Measurements from ENCODE around the gene OR5AK2.
"Not testable (repeated sequence)": the region's sequence is repeated elsewhere in the genome, so short reads cannot be mapped to it uniquely, and the experiment has no call there.

Gene OR5AK2, protein sequence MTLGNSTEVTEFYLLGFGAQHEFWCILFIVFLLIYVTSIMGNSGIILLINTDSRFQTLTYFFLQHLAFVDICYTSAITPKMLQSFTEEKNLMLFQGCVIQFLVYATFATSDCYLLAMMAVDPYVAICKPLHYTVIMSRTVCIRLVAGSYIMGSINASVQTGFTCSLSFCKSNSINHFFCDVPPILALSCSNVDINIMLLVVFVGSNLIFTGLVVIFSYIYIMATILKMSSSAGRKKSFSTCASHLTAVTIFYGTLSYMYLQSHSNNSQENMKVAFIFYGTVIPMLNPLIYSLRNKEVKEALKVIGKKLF

DNA sequence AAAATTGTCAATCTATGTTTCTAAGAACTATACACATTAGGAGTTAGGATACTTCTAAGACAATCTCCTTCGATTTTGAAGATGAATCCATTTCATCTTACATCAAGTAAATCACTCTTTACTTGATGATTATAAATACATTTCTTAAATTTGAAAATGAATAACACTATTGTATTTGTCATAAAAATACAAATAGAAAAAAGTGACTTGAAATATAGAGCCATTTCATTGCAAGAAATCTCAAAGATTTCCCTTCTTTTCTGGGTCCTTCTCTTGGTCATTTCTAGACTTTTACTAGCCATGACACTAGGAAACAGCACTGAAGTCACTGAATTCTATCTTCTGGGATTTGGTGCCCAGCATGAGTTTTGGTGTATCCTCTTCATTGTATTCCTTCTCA is at the start of gene OR5AK2:
TSS of gene OR5AK2 (plus strand) at position 301 of the 400 bp plus-strand sequence. CDS start at position 301, 0 bp downstream.
- Histone ChIP-seq H3K4me1 (ENCODE audit: insufficient read depth, low read length) (no peaks in the 10 kb centered on the region), H3K9ac (ENCODE audit: low read depth, low read length) (no peak within 1 kb of the TSS), H3K4me3 (ENCODE audit: low read length) (no peak within 1 kb of the TSS), H3K27ac (ENCODE audit: low read length) (no peak within 1 kb of the TSS), H3K27me3 (ENCODE audit: insufficient read depth, low read length) (no peaks in the 10 kb centered on the region), H3K36me3 (ENCODE audit: insufficient read depth, low read depth, low read length) (no peaks in the 10 kb centered on the region), H3K9me3 (ENCODE audit: insufficient read depth, low read depth, low read length) (peaks cover under 1% of the 10 kb centered on the region; the same call in 1 of the 2 replicates)

DNA sequence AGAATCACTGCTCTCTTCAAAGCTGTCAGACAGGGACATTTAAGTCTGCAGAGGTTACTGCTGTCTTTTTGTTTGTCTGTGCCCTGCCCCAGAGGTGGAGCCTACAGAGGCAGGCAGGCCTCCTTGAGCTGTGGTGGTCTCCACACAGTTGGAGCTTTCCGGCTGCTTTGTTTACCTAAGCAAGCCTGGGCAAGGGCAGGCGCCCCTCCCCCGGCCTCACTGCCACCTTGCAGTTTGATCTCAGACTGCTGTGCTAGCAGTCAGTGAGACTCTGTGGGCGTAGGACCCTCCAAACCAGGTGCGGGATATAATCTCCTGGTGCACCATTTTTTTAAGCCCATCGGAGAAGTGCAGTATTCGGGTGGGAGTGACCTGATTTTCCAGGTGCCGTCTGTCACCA is 43.2 kb upstream of the OR5AK2 start:
- not testable (repeated sequence) for H3K9ac ChIP-seq (ENCODE audit: low read depth, low read length); H3K27ac ChIP-seq (ENCODE audit: low read length); H3K4me1 ChIP-seq (ENCODE audit: insufficient read depth, low read length); H3K36me3 ChIP-seq (ENCODE audit: insufficient read depth, low read depth, low read length); H3K4me3 ChIP-seq (ENCODE audit: low read length); H3K27me3 ChIP-seq (ENCODE audit: insufficient read depth, low read length)
- peaks cover 21% of the 10 kb centered on the region; the same call in 1 of the 2 replicates for H3K9me3 ChIP-seq (ENCODE audit: insufficient read depth, low read depth, low read length)

DNA sequence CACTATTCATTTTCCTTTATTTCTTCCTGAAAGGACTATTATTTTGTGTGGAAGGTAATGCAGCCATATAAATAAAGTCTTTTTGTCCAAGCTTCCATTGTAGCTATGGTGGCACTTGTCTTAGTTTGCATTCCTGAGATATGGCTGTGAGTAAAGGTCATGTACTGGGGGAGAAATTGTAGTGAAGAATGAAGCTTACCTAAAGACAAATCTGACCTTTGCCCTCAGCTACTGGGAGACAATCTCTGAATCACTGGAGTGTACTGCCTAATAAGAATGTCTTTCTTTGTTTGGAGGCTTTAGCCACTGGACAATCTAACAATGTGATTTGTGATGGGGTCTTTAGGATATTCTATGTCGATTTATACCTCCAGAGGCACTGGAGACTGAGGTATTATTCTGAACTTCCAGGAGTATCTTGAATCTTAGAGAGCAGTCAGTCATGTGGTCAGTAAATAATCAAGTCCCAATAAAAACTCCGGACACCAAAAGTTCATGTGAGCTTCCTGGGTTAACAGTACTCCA is 39.7 kb upstream of the OR5AK2 start:
- Histone ChIP-seq H3K27ac (ENCODE audit: low read length) (no peak overlapping the region), H3K27me3 (ENCODE audit: insufficient read depth, low read length) (no peaks in the 10 kb centered on the region), H3K4me1 (ENCODE audit: insufficient read depth, low read length) (no peaks in the 10 kb centered on the region), H3K4me3 (ENCODE audit: low read length) (no peak overlapping the region), H3K9ac (ENCODE audit: low read depth, low read length) (no peak overlapping the region), H3K36me3 (ENCODE audit: insufficient read depth, low read depth, low read length) (no peaks in the 10 kb centered on the region), H3K9me3 (ENCODE audit: insufficient read depth, low read depth, low read length) (peaks cover 34% of the 10 kb centered on the region; the same call in 1 of the 2 replicates)

DNA sequence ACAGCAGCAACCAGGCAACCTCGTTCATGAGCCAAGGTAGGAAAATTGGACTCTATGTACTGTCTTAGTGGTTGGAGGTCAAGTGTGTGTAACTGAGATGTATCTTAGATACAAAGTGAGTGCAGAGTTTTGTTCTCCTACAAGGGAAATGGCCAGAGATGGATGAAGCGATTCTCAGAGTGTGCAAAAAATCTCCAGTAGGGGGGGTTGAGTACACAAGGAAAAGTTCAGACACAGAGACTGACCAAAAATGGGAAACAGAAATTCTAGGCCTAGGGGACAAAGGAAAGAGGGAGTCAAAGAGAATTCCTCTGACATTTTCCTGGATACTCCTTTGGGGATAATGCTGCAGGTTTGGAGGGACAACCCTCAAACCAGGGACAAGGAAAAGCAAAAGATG is 38.2 kb upstream of the OR5AK2 start:
- Histone ChIP-seq H3K27ac (ENCODE audit: low read length) (no peak overlapping the region), H3K4me3 (ENCODE audit: low read length) (no peak overlapping the region), H3K36me3 (ENCODE audit: insufficient read depth, low read depth, low read length) (no peaks in the 10 kb centered on the region), H3K27me3 (ENCODE audit: insufficient read depth, low read length) (no peaks in the 10 kb centered on the region), H3K9me3 (ENCODE audit: insufficient read depth, low read depth, low read length) (peaks cover 34% of the 10 kb centered on the region; the same call in 1 of the 2 replicates), H3K4me1 (ENCODE audit: insufficient read depth, low read length) (no peaks in the 10 kb centered on the region), H3K9ac (ENCODE audit: low read depth, low read length) (no peak overlapping the region)

DNA sequence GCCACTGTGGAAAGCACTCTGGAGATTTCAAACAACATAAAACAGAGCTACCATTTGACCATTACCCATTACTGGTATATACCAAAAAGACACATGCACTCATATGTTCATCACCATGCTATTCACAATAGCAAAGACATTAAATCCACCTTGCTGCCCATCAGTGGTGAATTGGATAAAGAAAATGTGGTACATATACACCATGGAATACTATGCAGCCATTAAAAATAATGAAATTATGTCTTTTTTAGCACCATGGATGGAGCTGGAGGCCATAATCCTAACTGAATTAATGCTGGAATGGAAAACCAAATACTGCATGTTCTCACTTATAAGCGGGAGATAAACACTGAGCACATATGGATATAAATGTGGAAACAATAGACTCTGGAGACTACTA is 34.8 kb upstream of the OR5AK2 start:
- H3K4me1 ChIP-seq (ENCODE audit: insufficient read depth, low read length); H3K36me3 ChIP-seq (ENCODE audit: insufficient read depth, low read depth, low read length); H3K27ac ChIP-seq (ENCODE audit: low read length); H3K9ac ChIP-seq (ENCODE audit: low read depth, low read length); H3K4me3 ChIP-seq (ENCODE audit: low read length); H3K27me3 ChIP-seq (ENCODE audit: insufficient read depth, low read length): not testable (repeated sequence)
- peaks cover 19% of the 10 kb centered on the region; the same call in 1 of the 2 replicates for H3K9me3 ChIP-seq (ENCODE audit: insufficient read depth, low read depth, low read length)

DNA sequence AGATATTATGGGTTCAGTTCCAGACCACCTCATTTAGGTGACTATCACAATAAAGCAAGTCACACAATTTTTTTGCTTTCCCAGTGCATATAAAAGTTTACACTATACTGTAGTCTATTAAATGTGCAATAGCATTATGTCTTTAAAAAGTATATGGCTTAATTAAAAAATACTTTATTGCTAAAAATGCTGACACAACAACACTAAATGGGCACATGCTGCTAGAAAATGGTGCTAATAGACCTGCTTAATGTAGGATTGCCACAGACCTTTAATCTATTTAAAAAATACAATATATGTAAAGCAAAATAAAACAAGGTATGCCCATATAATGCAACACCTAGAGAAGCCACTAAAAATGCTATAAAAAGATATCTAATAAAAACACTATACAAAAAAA is 27.1 kb upstream of the OR5AK2 start:
- Histone ChIP-seq H3K9ac (ENCODE audit: low read depth, low read length) (no peak overlapping the region), H3K36me3 (ENCODE audit: insufficient read depth, low read depth, low read length) (no peaks in the 10 kb centered on the region)

DNA sequence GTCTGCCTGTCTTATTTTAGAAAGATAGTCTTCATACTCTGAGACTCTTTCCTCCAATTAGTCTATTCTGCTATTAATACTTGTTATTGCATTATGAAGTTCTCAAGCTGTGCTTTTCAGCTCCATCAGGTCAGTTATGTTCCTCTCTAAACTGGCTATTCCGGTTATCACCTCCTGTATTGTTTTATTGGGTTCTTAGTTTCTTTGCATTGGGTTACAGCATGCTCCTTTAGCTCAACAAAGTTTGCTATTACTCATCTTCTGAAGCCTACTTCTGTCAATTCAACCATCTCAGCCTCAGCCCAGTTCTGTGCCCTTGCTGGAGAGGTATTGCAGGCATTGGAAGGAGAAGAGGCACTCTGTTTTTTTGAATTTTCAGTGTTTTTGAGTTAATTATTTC is 21.0 kb upstream of the OR5AK2 start:
- H3K27me3 ChIP-seq (ENCODE audit: insufficient read depth, low read length) = no peaks in the 10 kb centered on the region
- H3K9ac ChIP-seq (ENCODE audit: low read depth, low read length) = no peak overlapping the region
- no peak overlapping the region for H3K4me3 ChIP-seq (ENCODE audit: low read length)
- no peaks in the 10 kb centered on the region for H3K36me3 ChIP-seq (ENCODE audit: insufficient read depth, low read depth, low read length)
- H3K27ac ChIP-seq (ENCODE audit: low read length) = no peak overlapping the region
- no peaks in the 10 kb centered on the region for H3K4me1 ChIP-seq (ENCODE audit: insufficient read depth, low read length)
- H3K9me3 ChIP-seq (ENCODE audit: insufficient read depth, low read depth, low read length) = no peaks in the 10 kb centered on the region

More for the DNA sequence above, 27.1 kb upstream of the OR5AK2 start:
- Histone ChIP-seq H3K9me3 (ENCODE audit: insufficient read depth, low read depth, low read length) (no peaks in the 10 kb centered on the region; the same call in 1 of the 2 replicates), H3K4me3 (ENCODE audit: low read length) (no peak overlapping the region), H3K4me1 (ENCODE audit: insufficient read depth, low read length) (no peaks in the 10 kb centered on the region), H3K27ac (ENCODE audit: low read length) (no peak overlapping the region), H3K27me3 (ENCODE audit: insufficient read depth, low read length) (no peaks in the 10 kb centered on the region)

DNA sequence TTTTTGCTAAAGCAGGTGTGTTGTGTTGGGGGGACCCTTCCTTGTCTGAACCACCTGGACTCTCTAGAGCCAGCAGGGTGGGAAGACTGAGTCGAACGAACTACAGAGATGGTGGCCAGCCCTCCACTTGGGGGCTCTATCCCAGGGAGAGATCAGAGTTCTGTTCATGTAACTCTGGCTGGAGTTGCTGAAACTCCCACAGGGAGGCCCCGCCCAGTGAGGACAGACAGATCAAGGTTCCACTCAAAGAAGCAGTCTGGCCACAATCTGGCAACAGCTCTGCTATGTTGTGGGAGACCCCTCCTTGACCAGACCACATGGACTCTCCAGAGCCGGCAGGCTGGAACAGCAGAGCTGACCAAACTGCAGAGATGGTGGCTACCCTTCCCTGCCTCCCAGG is 20.2 kb upstream of the OR5AK2 start:
- no peaks in the 10 kb centered on the region for H3K27me3 ChIP-seq (ENCODE audit: insufficient read depth, low read length)
- H3K4me1 ChIP-seq (ENCODE audit: insufficient read depth, low read length) = no peaks in the 10 kb centered on the region
- H3K9me3 ChIP-seq (ENCODE audit: insufficient read depth, low read depth, low read length) = no peaks in the 10 kb centered on the region
- no peak overlapping the region for H3K4me3 ChIP-seq (ENCODE audit: low read length)
- no peak overlapping the region for H3K27ac ChIP-seq (ENCODE audit: low read length)
- H3K9ac ChIP-seq (ENCODE audit: low read depth, low read length) = no peak overlapping the region
- no peaks in the 10 kb centered on the region for H3K36me3 ChIP-seq (ENCODE audit: insufficient read depth, low read depth, low read length)

DNA sequence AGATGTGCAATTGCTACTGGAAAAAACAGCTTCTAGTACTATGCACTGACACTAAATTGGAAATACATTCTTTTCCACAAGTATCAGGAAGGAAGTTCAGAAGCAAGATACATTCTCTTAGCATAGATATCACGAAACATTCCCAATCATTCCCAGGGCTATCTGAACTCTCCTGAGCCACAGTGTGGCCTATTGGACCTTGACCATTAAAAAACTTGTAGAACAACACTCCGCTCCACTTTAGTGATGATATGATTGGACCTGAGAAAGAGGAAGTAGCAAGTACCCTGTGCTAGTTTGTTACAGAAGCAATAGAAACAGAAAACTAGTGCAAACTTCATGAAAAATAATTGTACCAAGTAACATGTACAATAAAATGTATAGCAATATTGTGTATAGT is 11.4 kb upstream of the OR5AK2 start:
- H3K9ac ChIP-seq (ENCODE audit: low read depth, low read length) = no peak overlapping the region
- H3K4me1 ChIP-seq (ENCODE audit: insufficient read depth, low read length) = no peaks in the 10 kb centered on the region
- H3K4me3 ChIP-seq (ENCODE audit: low read length) = no peak overlapping the region
- no peaks in the 10 kb centered on the region for H3K36me3 ChIP-seq (ENCODE audit: insufficient read depth, low read depth, low read length)
- H3K9me3 ChIP-seq (ENCODE audit: insufficient read depth, low read depth, low read length) = no peaks in the 10 kb centered on the region
- H3K27ac ChIP-seq (ENCODE audit: low read length) = no peak overlapping the region
- no peaks in the 10 kb centered on the region for H3K27me3 ChIP-seq (ENCODE audit: insufficient read depth, low read length)

DNA sequence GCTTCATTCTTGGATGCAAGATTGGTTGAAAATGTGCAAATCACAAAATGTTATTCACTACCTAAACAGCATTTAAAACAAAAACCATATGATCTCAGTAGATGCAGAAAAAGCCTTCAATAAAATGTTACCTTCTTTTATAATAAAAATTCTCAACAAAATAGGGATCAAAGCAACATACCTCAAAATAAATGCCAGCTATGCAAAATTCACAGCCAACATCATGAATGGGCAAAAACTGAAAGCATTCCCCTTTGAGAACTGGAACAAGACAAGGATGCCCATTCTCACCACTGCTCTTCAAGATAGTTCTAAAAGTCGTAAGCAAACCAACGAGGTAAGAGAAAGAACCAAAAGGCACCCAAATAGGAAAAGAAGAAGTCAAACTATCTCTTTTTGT is 2.0 kb downstream of the OR5AK2 start:
- no peak overlapping the region for H3K4me3 ChIP-seq (ENCODE audit: low read length)
- no peaks in the 10 kb centered on the region for H3K4me1 ChIP-seq (ENCODE audit: insufficient read depth, low read length)
- peaks cover 19% of the 10 kb centered on the region for H3K9me3 ChIP-seq (ENCODE audit: insufficient read depth, low read depth, low read length)
- H3K36me3 ChIP-seq (ENCODE audit: insufficient read depth, low read depth, low read length) = no peaks in the 10 kb centered on the region
- no peak overlapping the region for H3K9ac ChIP-seq (ENCODE audit: low read depth, low read length)
- H3K27me3 ChIP-seq (ENCODE audit: insufficient read depth, low read length) = no peaks in the 10 kb centered on the region
- no peak overlapping the region for H3K27ac ChIP-seq (ENCODE audit: low read length)

DNA sequence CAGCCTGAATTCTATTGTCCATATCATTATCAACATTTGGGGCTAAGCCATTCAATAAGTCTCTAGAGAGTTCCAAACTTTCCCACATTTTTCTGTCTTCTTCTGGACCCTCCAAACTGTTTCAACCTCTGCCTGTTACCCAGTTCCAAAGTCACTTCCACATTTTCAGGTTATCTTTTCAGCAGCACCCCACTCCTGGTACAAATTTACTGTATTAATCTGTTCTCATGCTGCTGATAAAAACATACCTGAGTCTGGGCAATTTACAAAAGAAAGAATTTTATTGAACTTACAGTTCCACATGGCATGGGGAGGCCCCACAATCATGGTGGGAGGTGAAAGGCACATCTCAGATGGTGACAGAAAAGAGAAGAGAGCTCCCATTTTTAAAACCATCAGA is 5.8 kb downstream of the OR5AK2 start:
- Histone ChIP-seq H3K36me3 (ENCODE audit: insufficient read depth, low read depth, low read length) (no peaks in the 10 kb centered on the region), H3K4me1 (ENCODE audit: insufficient read depth, low read length) (no peaks in the 10 kb centered on the region), H3K9ac (ENCODE audit: low read depth, low read length) (no peak overlapping the region), H3K27me3 (ENCODE audit: insufficient read depth, low read length) (no peaks in the 10 kb centered on the region), H3K9me3 (ENCODE audit: insufficient read depth, low read depth, low read length) (peaks cover 39% of the 10 kb centered on the region), H3K4me3 (ENCODE audit: low read length) (no peak overlapping the region), H3K27ac (ENCODE audit: low read length) (no peak overlapping the region)

DNA sequence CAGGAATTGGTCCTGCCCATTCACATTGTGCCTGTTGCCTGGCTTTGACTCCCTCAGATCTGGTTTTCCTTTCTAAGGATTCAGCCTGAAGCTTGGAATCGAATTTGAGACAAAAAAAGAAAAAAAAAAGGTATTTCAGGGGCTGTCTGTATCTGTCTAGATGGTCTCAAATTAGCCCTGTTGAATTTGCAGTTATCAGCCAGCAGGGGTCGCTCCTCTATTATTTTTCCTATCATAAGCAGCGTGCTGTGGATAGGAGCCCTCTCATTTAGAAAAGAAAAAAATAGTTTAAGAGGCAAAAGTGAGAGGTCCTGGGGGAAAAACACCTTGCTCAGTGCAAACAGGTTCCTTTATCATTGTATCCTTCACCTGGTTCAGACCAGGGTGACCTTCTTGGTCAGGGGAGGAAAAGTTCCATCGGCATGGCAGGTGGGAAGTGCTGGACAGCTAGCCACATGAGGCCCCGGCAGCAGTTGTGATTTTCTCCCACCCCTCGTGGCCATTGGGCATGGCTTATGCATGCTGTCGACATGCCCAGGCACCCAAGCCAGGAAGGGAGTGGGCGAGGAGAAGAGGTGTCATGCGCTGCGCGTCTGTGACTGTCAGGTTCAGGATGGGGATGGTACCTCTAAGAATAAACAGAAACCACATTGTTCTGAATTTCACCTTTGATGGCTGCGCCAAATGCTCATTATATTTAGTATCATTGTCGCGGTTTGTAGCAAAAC is 13.1 kb downstream of the OR5AK2 start:
- Histone ChIP-seq H3K4me3 (ENCODE audit: low read length) (no peak overlapping the region), H3K4me1 (ENCODE audit: insufficient read depth, low read length) (no peaks in the 10 kb centered on the region)

More for the DNA sequence above, 13.1 kb downstream of the OR5AK2 start:
- no peaks in the 10 kb centered on the region for H3K27me3 ChIP-seq (ENCODE audit: insufficient read depth, low read length)
- no peak overlapping the region for H3K27ac ChIP-seq (ENCODE audit: low read length)
- H3K9ac ChIP-seq (ENCODE audit: low read depth, low read length) = no peak overlapping the region
- peaks cover 34% of the 10 kb centered on the region for H3K9me3 ChIP-seq (ENCODE audit: insufficient read depth, low read depth, low read length)
- no peaks in the 10 kb centered on the region for H3K36me3 ChIP-seq (ENCODE audit: insufficient read depth, low read depth, low read length)
